PC-3 (cell line): ENCODE data around the gene CBARP. TPM values are rescaled to one million over a fixed set of nuclear protein-coding genes. Genes with fewer than 3 reads are reported as not detected.

Source experiments
- ATAC-seq: fragments of 200-7000 bp; cut with Tn5 transposase; 2 replicates; pipeline ENCODE4 v1.9.1; 2020; ENCODE audit warnings: mild to moderate bottlenecking, moderate library complexity
- BruUV-seq: library from RNA; stranded (reverse); fragments of 400-500 nt; replicated peaks from 2 replicates; lab custom pipeline; 2021; lab: Mats Ljungman, UMichigan
- CTCF ChIA-PET: fragments of 300-600 bp; sonication (Branson Sonifier 250); formaldehyde crosslinking; loops from one replicate; lab custom pipeline; 2022; ENCODE audit warnings: antibody characterized with exemption; lab: Charles Lee
- POLR2A ChIA-PET: fragments of 300-600 bp; sonication (Branson Sonifier 250); formaldehyde crosslinking; loops from one replicate; lab custom pipeline; 2022; ENCODE audit warnings: antibody characterized with exemption; ENCODE audit not compliant: unreplicated experiment; lab: Charles Lee
- DNase-seq: peaks from one replicate; pipeline ENCODE4 v3.0.0-alpha.2; 2015
- H2AFZ ChIP-seq: fragments of 300-600 bp; sonication (generic); 2 replicates; pipeline ENCODE4 v1.6.0; 2016; ENCODE audit warnings: antibody characterized with exemption, low read length
- H3F3A ChIP-seq: fragments of 300-600 bp; sonication (generic); one replicate; pipeline ENCODE4 v1.6.0; 2017; ENCODE audit warnings: antibody characterized with exemption, low read length, control low read depth, mild to moderate bottlenecking; ENCODE audit not compliant: unreplicated experiment
- H3K27ac ChIP-seq: fragments of 300-600 bp; sonication (generic); 2 replicates; pipeline ENCODE4 v1.5.1; 2016; ENCODE audit warnings: mild to moderate bottlenecking, low read length
- H3K27me3 ChIP-seq: fragments of 300-600 bp; sonication (generic); 2 replicates; pipeline ENCODE4 v1.6.1; 2016; ENCODE audit warnings: low read length, mixed read lengths
- H3K36me3 ChIP-seq: fragments of 300-600 bp; sonication (generic); 2 replicates; pipeline ENCODE4 v1.6.1; 2016; ENCODE audit warnings: low read depth, mixed run types, low read length, mixed read lengths
- H3K4me1 ChIP-seq: fragments of 300-600 bp; sonication (generic); 2 replicates; pipeline ENCODE4 v1.5.1; 2016; ENCODE audit warnings: low read length; ENCODE audit not compliant: insufficient read depth
- H3K4me2 ChIP-seq: fragments of 300-600 bp; sonication (generic); 2 replicates; pipeline ENCODE4 v1.6.0; 2016; ENCODE audit warnings: low read length
- H3K4me3 ChIP-seq: fragments of 300-600 bp; sonication (generic); 2 replicates; pipeline ENCODE4 v1.5.1; 2016; ENCODE audit warnings: mild to moderate bottlenecking, low read length, mixed read lengths
- H3K79me2 ChIP-seq: fragments of 300-600 bp; sonication (generic); 2 replicates; pipeline ENCODE4 v1.6.1; 2017; ENCODE audit warnings: low read length, mixed read lengths
- H3K9ac ChIP-seq: fragments of 300-600 bp; sonication (generic); 2 replicates; pipeline ENCODE4 v1.6.0; 2016; ENCODE audit warnings: mild to moderate bottlenecking, low read length
- H3K9me2 ChIP-seq: fragments of 300-600 bp; sonication (generic); replicated peaks from 2 replicates; pipeline ENCODE4 v1.6.1; 2016; ENCODE audit warnings: mixed run types, low read length, mixed read lengths
- H3K9me3 ChIP-seq: fragments of 300-600 bp; sonication (generic); 2 replicates; pipeline ENCODE4 v1.6.1; 2016; ENCODE audit warnings: low read length, mixed read lengths
- H4K20me1 ChIP-seq: fragments of 300-600 bp; sonication (generic); 2 replicates; pipeline ENCODE4 v1.6.1; 2016; ENCODE audit warnings: low read length, mixed read lengths
- CTCF ChIP-seq: fragments of 300-600 bp; sonication (generic); conservative IDR thresholded peaks from 2 replicates; pipeline ENCODE4 v1.5.1; 2017; ENCODE audit warnings: antibody characterized with exemption, low read depth, mild to moderate bottlenecking, low read length
- EZH2 ChIP-seq: fragments of 300-600 bp; sonication (generic); IDR thresholded peaks from one replicate; pipeline ENCODE4 v1.6.1; 2017; ENCODE audit warnings: antibody characterized with exemption, mild to moderate bottlenecking, low read length; ENCODE audit not compliant: unreplicated experiment
- EZH2phosphoT487 ChIP-seq: fragments of 300-600 bp; sonication (generic); IDR thresholded peaks from 2 replicates; pipeline ENCODE4 v1.6.1; 2018; ENCODE audit warnings: mild to moderate bottlenecking, antibody characterized with exemption, low read length, borderline replicate concordance
- intact Hi-C: fragments of 100-400 bp; cut with micrococcal nuclease; formaldehyde crosslinking; loops from 2 replicates; pipeline ENCODE4 v1.9.0; 2023
- total RNA-seq: library from RNA; depleted of rRNA; stranded (reverse); fragments of >200 nt; gene quantifications from 2 replicates; pipeline ENCODE4 v1.2.3, GENCODE V29; 2014

CBARP gene
- total RNA-seq, 1 experiment from 2014 or later, result 3.3 TPM

GRCh38 chr19:1263188-1263587, 25.4 kb upstream of the CBARP start:
- no peak overlapping the region for H3K4me2 ChIP-seq
- no peak overlapping the region for H2AFZ ChIP-seq
- H3K9me3 ChIP-seq, result no peaks in the 10 kb centered on the region
- POLR2A ChIA-PET, result no interaction called here
- no TSS peak for BruUV-seq
- no peaks in the 10 kb centered on the region; the same call in 1 of the 2 replicates for H3K36me3 ChIP-seq
- CTCF ChIA-PET, result no interaction called here
- no peak overlapping the region for H3K4me3 ChIP-seq
- no peak for TF ChIP-seq EZH2
- TF ChIP-seq CTCF, result no peak
- no peak for TF ChIP-seq EZH2phosphoT487
- H3K9me2 ChIP-seq, result no peaks in the 10 kb centered on the region
- H4K20me1 ChIP-seq, result no peaks in the 10 kb centered on the region
- no peaks in the 10 kb centered on the region for H3K27me3 ChIP-seq
- intact Hi-C loops, result no loop called here
- H3F3A ChIP-seq, result peaks cover 12% of the 10 kb centered on the region
- H3K79me2 ChIP-seq, result peaks cover 12% of the 10 kb centered on the region
- no peak for ATAC-seq
- DNase-seq, result no peak
- no peak overlapping the region for H3K9ac ChIP-seq
- no peak overlapping the region for H3K27ac ChIP-seq
- H3K4me1 ChIP-seq, result peaks cover 63% of the 10 kb centered on the region

GRCh38 chr19:1262623-1263123, 24.9 kb upstream of the CBARP start:
- ChIA-PET POLR2A (no interaction called here), CTCF (interaction anchor here (0.9 kb wide), 1 partner anchor 18 kb away, joined by 4 read pairs; no protein-coding TSS in a partner anchor)
- H3K36me3 ChIP-seq, result no peaks in the 10 kb centered on the region; the same call in 1 of the 2 replicates
- peaks cover 59% of the 10 kb centered on the region for H3K4me1 ChIP-seq
- H3K9me3 ChIP-seq, result no peaks in the 10 kb centered on the region
- no peak for ATAC-seq
- H2AFZ ChIP-seq, result no peak overlapping the region
- no peak for DNase-seq
- TF ChIP-seq EZH2phosphoT487, result no peak
- TF ChIP-seq EZH2, result no peak
- no peak for TF ChIP-seq CTCF
- peaks cover 12% of the 10 kb centered on the region for H3K79me2 ChIP-seq
- H3K4me2 ChIP-seq, result peak overlapping the region; percentile 99
- BruUV-seq, result no TSS peak
- H3K27ac ChIP-seq, result peak overlapping the region; percentile 92
- intact Hi-C loops, result no loop called here
- no peaks in the 10 kb centered on the region for H4K20me1 ChIP-seq
- H3F3A ChIP-seq, result peaks cover 14% of the 10 kb centered on the region
- H3K9ac ChIP-seq, result peak overlapping the region; percentile 94
- H3K9me2 ChIP-seq, result no peaks in the 10 kb centered on the region
- H3K27me3 ChIP-seq, result no peaks in the 10 kb centered on the region
- peak overlapping the region; percentile 86 for H3K4me3 ChIP-seq
